ENCODE data around the gene SLC25A11.
A peak's percentile ranks its signal among the peaks of the same experiment; 100 is the strongest.
"Not testable (repeated sequence)": the region's sequence is repeated elsewhere in the genome, so short reads cannot be mapped to it uniquely, and the experiment has no call there.

SLC25A11 gene

DNA sequence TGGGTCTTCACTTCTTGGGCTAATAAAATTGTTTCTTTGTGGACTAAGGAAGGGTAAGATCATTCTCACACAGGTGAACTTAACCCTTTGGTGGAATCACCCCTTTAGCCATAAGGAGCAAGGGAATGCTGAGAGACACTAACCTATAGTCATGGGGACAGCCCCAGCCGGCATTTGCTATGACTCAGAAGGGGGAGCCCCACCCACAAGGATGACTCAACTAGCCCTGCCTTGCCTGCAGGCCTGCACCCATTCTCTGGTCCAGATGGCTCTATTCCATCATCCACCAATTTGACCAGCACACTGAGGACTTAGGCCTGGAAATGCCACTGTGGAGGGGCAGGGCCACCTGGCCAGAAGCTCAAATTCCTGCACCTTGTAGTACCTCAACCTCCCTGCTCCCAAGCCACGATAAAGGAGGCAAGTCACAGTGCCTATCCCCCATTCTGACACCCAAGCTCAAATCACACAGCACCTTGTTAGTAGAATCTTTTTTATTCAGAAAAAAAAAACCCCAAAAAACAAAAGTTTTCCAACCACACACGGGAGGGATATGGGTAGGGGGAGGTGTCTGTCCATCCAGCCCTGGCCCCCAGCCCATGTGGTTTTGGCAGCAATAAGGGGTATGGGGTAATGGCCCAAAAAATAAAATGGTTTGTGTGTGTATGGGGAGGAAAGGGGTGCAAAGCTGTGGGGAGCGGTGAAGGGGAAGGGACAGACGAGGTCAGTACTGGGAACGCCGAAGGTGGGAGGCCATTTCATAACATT is 5.5 kb upstream of the SLC25A11 start:
- DNase-seq: peak; percentile 50 to 67 (median 58)

DNA sequence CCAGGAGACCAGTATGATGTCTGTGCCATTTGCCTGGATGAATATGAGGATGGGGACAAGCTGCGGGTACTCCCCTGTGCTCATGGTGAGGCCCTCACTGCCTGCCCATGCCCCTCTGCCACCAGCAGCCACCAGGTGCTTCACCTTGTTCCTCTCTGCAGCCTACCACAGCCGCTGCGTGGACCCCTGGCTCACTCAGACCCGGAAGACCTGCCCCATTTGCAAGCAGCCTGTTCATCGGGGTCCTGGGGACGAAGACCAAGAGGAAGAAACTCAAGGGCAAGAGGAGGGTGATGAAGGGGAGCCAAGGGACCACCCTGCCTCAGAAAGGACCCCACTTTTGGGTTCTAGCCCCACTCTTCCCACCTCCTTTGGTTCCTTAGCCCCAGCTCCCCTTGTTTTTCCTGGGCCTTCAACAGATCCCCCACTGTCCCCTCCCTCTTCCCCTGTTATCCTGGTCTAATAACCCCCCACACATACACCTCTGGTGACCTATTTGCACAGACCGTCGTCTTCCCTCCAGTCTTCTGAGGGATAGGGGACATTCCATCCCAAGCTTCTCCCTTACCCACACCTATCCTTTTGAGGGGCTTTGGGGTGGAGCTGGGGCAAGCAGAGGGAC is 4.8 kb upstream of the SLC25A11 start:
- no peak for DNase-seq

DNA sequence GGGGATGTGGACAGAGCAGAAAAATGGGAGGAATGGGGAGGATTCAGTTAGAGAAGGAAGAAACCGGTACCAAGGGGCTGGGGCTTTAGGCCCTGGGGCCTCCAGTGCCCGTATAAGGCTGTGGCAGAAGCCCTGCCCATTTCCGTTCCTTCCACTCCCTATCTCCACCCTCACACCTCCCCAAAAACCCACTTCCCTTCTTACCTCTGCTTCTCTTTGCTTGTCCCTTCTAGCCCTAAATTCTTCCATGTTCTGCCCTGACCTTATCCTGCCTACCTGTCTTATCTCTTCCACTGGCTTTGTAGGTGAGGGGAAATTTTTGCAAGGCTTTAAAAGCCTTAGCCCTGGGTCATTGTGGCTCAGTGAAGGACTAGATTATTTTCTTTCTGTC is 4.3 kb upstream of the SLC25A11 start:
- DNase-seq: peak in 1 of 4 experiments; percentile 15

DNA sequence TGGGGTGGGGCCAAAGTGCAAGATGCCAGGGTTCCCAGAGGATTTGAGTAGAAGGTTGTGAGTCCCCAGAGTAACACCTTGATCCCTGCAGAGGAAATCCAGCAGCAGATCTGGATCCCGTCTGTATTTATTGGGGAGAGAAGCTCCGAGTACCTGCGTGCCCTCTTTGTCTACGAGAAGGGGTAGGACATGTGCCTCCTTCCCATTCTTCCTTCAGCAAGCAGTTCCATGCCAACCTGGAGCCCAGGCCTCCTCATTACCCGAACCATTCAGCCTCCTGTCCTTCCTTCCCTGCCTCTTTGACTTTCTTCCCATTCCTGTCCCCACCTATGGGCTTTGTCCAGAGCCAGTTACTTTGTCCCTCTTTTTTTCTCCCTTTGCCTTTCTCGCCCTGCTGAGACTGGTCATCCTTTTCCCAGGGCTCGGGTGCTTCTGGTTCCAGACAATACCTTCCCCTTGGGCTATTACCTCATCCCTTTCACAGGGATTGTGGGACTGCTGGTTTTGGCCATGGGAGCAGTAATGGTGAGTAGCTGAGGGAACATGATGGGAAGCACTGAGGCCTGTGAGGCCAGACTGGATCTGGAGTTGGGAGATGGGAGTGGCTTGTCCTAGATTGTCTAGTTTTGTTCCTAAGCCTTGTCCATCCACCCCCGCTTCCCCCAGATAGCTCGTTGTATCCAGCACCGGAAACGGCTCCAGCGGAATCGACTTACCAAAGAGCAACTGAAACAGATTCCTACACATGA is 3.1 kb upstream of the SLC25A11 start:
- no peak for DNase-seq

DNA sequence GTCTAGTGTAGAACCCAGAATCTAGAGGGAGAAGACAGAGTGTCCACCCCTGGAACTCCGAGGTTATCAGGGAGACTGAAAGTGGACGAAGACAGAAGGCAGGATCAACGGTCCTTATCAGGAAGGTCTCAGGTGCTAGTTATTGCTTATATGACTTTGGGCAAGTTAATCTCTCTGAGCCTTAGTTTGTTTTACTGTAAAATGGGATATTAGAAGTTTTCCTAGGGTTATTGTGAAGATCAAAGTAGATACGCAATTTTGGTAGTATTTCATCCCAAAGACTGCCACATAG is 1.4 kb upstream of the SLC25A11 start:
- no peak for DNase-seq

DNA sequence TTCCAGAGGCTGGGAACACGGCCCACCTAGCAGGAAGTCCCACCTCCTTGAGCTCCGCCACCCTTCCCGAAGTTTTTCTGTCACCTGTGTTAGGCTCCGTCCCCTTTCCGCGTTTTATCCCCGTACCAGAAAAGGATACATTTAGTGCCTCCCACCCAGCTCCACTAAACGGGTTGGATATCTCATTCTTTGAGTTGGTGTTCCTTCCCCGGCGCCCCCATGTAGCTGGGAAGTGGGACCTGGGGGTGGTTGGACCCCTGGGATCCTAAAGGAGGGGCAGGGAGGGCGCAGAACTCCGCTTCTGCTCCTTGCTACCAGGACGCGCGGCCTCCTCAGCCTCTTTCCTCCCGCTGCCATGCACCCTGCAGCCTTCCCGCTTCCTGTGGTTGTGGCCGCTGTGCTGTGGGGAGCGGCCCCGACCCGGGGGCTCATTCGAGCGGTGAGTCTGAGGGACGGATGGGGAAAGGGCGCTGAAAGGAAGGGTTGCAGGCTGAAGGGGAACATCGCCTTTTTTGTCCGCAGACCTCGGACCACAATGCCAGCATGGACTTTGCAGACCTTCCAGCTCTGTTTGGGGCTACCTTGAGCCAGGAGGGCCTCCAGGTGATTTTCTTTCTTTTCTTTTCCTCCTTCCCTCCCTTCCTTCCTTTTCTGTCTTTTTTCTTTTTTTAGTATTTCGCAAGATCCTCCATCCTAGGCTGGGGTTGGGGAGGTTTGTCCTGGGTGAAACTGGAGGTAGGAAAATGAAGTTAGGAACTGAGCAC is 891 bp upstream of the SLC25A11 start:
- peak in 1 of 4 experiments; percentile 19 for DNase-seq

GRCh38 chr17:4939546-4939795 is 375 bp downstream of the SLC25A11 start:
- DNase-seq: no peak

DNA sequence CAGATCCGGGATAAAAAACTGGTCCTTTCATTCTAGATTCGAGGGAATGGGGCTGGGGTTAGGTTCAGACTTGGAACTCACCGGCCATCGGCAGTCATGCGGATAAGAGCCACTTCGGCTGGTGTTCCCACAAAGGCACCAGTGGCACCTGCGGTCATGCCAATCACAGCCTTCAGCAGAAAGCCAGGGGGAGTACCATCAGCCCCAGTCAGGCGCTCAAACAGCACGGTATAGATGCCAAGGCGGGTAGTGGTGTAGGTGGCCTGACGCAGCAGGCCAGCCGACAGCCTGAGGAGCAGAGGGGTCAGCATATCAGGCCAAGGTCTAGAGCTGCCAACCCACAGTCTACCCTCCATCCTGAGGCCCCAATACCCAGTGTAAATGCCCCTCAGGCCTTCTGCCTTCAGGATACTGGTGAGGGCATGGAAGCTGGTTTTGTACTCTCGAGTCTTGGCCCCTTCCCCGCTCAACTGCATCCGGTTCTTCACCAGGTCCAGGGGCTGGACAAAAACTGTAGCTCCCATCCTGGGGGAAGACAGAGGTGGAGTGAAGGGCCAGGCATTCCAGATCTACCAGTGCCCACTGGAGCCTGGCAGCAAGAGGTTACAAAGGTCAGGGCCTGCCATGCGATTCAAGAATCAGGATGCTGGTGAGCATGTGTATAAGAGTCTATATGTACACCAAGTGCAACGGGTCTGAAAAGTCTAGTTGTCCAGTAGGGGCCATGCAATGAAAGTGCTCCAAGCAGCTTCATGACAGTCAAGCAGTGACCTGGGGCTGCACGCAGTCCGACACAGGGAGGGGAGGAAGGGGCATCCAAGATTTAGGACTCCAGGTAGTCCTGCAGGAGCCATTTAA is 929 bp downstream of the SLC25A11 start:
- DNase-seq: no peak

DNA sequence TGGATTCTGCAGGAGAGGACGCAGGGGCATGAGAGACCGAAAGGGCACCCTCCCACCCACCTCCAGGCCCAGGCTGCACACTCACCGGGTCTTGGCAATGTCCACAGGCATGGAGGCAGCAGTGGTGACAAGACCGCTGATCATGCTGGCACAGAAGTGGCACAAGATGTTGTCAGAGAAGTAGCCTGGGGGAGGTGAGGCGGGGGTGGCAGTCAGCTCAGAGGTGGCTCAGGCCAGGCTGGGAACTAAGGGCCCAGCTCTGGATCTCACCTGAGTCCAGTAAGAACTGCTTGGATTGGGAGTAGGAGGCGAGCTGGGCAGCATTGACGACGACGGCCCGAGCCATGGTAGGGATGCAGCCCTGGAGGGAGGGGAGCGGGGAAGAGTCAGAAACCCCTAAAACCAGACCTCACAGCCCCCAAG is 1.8 kb downstream of the SLC25A11 start:
- no peak for DNase-seq

DNA sequence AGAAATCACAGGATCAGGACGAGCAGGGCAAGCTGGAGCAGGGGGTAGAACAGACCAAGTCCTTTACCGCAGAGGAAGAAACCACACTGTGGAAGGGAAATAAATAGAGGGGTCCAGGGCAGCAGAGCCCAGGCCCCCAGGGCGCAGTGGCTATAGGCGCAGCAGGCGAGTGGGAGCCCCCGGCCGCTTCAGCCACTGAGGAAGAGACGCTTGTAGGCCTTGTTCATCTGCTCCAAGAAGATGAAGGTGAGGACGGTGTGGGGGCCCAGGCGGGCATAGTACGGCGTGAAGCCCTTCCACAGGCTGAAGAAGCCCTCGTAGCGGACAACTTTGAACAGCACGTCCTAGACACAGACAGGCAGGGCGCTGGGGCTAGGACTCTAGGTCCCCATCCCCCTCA is 2.3 kb downstream of the SLC25A11 start:
- no peak for DNase-seq

- no peak for DNase-seq
Measured at GRCh38 chr17:4936436-4936835, 3.4 kb downstream of the SLC25A11 start.

- DNase-seq: no peak
Measured at GRCh38 chr17:4935650-4936049, 4.2 kb downstream of the SLC25A11 start.

DNA sequence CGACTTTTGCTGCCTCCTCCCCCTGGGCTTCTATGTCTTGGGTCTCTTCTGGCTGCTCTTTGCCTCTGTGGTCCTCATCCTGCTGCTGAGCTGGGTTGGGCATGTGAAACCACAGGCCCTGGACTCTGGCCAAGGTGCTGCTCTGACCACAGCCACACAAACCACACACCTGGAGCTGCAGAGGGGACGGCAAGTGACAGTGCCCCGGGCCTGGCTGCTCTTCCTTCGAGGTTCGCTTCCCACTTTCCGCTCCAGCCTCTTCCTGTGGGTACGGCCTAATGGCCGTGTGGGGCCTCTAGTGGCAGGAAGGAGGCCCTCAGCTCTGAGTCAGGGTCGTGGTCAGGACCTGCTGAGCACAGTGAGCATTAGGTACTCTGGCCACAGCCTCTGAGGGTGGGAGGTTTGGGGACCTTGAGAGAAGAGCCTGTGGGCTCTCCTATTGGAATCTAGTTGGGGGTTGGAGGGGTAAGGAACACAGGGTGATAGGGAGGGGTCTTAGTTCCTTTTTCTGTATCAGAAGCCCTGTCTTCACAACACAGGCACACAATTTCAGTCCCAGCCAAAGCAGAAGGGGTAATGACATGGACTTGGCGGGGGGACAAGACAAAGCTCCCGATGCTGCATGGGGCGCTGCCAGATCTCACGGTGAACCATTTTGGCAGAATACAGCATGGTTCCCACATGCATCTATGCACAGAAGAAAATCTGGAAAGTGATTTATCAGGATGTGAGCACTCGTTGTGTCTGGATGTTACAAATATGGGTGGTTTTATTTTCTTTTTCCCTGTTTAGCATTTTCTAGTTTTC is 5.5 kb downstream of the SLC25A11 start:
- DNase-seq: no peak

DNA sequence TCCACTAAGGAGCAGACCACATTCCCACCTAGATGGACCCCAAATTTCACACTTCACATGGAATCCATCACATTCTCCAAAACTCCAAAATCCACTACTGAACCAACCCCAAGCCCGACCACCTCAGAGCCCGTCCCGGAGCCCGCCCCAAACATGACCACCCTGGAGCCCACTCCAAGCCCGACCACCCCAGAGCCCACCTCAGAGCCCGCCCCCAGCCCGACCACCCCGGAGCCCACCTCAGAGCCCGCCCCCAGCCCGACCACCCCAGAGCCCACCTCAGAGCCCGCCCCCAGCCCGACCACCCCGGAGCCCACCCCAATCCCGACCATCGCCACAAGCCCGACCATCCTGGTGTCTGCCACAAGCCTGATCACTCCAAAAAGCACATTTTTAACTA is 6.2 kb downstream of the SLC25A11 start:
- DNase-seq: no peak

GRCh38 chr17:4932756-4933155 is 7.1 kb downstream of the SLC25A11 start:
- DNase-seq: no peak

DNA sequence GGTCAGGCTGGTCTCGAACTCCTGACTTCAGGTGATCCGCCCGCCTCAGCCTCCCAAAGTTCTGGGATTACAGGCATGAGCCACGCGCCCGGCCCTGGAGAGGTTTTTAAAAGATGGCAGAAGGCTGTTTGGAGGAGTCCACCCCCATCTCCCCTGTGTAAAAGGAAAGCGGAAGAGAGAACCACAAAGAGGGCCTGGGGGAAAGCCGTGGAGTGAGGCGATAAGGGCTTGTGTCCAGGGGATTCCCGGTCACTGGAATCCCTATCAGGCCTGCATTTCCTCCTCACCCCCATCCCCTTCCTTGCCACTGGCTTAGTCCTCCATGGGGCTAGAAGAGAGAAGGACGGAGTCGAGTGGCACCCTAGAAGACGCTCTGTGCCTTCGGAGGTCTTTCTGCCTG is 7.9 kb downstream of the SLC25A11 start, which contains the start of gene GP1BA:
Gene GP1BA (plus strand): TSS at position 315 of the 400 bp plus-strand sequence. CDS start 328 bp downstream, outside the sequence.
- no peak for DNase-seq

DNA sequence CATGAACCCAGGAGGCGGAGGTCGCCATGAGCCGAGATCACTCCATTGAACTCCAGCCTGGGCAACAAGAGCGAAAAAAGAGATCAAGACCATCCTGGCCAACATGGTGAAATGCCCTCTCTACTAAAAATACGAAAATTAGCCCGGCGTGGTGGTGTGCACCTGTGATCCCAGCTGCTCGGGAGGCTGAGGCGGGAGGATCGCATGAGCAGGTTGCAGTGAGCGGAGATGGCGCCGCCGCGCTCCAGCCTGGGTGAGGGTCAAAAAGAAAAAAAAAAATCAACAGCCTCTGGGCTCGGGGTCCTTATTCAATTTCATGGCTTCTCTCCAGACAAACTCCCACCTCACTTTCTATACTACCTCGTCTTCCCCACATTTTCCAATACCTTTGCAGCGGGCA is 11.0 kb downstream of the SLC25A11 start:
- DNase-seq: no peak

GRCh38 chr17:4926577-4927335 is 13.1 kb downstream of the SLC25A11 start:
- DNase-seq: not testable (repeated sequence)

DNA sequence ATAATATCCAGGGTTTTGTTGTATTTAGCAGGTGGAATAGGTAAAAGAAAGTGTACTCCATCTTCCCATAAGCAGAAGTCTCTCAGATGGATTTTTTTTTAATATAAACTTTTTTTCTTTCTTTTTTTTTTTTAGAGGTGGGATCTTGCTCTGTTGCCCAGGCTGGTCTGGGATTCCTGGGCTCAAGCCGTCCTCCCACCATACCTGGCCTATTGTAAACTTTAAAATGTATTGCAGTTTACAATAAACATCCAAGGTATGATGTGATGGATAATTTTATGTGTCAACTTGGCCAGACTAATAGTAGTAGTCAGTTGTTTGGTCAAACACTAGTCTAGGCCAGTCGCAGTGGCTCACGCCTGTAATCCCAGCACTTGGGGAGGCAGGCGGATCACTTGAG is 18.5 kb downstream of the SLC25A11 start:
- no peak for DNase-seq

DNA sequence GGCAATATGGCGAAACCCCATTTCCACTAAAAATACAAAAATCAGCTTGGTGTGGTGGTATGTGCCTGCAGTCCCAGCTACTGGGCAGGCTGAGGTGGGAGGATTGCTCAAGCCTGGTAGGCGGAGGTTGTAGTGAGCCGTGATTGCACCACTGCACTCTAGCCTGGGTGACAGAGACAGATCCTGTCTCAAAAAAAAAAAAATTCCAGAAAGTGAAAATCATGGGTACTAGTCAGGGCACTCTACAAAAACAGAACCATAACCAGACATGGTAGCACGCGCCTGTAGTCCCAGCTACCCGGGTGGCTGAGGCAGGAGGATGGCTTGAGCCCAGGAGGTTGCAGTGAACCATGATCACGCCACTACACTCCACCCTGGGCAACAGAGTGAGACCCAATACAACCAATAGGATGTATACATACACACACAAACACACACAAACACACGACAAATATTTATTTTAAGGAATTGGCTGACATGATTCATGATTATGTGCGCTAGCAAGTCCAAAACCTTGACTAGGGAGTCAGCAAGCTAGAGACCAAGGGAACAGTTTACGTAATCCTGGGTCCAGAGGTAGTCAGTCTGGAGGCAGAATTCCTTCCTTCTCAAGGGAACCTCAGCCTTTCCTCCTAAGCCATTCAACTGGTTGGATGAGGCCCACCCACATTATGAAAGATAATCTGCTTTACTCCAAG is 19.3 kb downstream of the SLC25A11 start:
- no peak for DNase-seq

Measured in activated CD4-positive, CD25-positive, alpha-beta regulatory T cell (primary cell).